IMR-90 (cell line): Measurements from ENCODE around the gene GAS6. TPM values are rescaled to one million over a fixed set of nuclear protein-coding genes. Genes with fewer than 3 reads are reported as not detected.

Experiments
- ATAC-seq: fragments of 200-7000 bp; cut with Tn5 transposase; 2 replicates; pipeline ENCODE4 v1.9.1; 2020; ENCODE audit warnings: low read depth, mild to moderate bottlenecking, moderate library complexity
- BruUV-seq: library from RNA; stranded (reverse); fragments of 400-500 nt; replicated peaks from 2 replicates; lab custom pipeline; 2021; lab: Mats Ljungman, UMichigan
- CTCF ChIA-PET: fragments of 300-600 bp; formaldehyde crosslinking; extraction: SDS; loops from one replicate; lab custom pipeline; 2021; ENCODE audit warnings: antibody characterized with exemption; lab: Yijun Ruan, JAX
- POLR2A ChIA-PET: fragments of 300-600 bp; sonication (Branson Sonifier 250); formaldehyde crosslinking; loops from one replicate; lab custom pipeline; 2022; ENCODE audit warnings: antibody characterized with exemption; ENCODE audit not compliant: unreplicated experiment; lab: Charles Lee
- DNase-seq: peaks from one replicate; pipeline ENCODE4 v3.0.0; 2013
- H2AFZ ChIP-seq: replicated peaks from 2 replicates; pipeline ENCODE3; 2013; ENCODE audit warnings: low read length, mild to moderate bottlenecking; ENCODE audit not compliant: poor library complexity
- H2AK5ac ChIP-seq: 2 replicates; pipeline ENCODE4 v1.6.1; 2013; ENCODE audit warnings: low read depth, low read length, inconsistent platforms
- H2AK9ac ChIP-seq: replicated peaks from 2 replicates; pipeline ENCODE3; 2013; ENCODE audit warnings: mild to moderate bottlenecking, low read depth, low read length, moderate library complexity; ENCODE audit not compliant: poor library complexity
- H2BK120ac ChIP-seq: 2 replicates; pipeline ENCODE4 v1.6.1; 2013; ENCODE audit warnings: low read depth, low read length, inconsistent platforms
- H2BK15ac ChIP-seq: 3 replicates; pipeline ENCODE4 v1.6.1; 2013; ENCODE audit warnings: low read depth, low read length, inconsistent platforms
- H2BK20ac ChIP-seq: 2 replicates; pipeline ENCODE4 v1.6.1; 2013; ENCODE audit warnings: low read depth, mild to moderate bottlenecking, inconsistent platforms, low read length, moderate library complexity
- H2BK5ac ChIP-seq: 2 replicates; pipeline ENCODE4 v1.6.1; 2013; ENCODE audit warnings: mild to moderate bottlenecking, low read depth, low read length, inconsistent platforms; ENCODE audit not compliant: poor library complexity, severe bottlenecking
- H3K14ac ChIP-seq: replicated peaks from 2 replicates; pipeline ENCODE4 v1.6.1; 2013; ENCODE audit warnings: low read depth, low read length, inconsistent platforms
- H3K18ac ChIP-seq: 2 replicates; pipeline ENCODE4 v1.6.1; 2013; ENCODE audit warnings: low read depth, low read length, control low read depth
- H3K23ac ChIP-seq: 2 replicates; pipeline ENCODE4 v1.6.1; 2013; ENCODE audit warnings: low read depth, low read length, inconsistent platforms
- H3K27ac ChIP-seq: 2 replicates; pipeline ENCODE4 v1.5.1; 2013; ENCODE audit warnings: mild to moderate bottlenecking, control low read depth, low read length; ENCODE audit not compliant: insufficient read depth
- H3K27me3 ChIP-seq: 2 replicates; pipeline ENCODE4 v1.6.1; 2013; ENCODE audit warnings: low read length; ENCODE audit not compliant: control insufficient read depth, insufficient read depth
- H3K36me3 ChIP-seq: 2 replicates; pipeline ENCODE4 v1.6.1; 2013; ENCODE audit warnings: low read length, mixed read lengths; ENCODE audit not compliant: control insufficient read depth, insufficient read depth
- H3K4ac ChIP-seq: 2 replicates; pipeline ENCODE4 v1.6.1; 2013; ENCODE audit warnings: low read depth, low read length, inconsistent platforms
- H3K4me1 ChIP-seq: 2 replicates; pipeline ENCODE4 v1.6.1; 2013; ENCODE audit warnings: low read length, mixed read lengths; ENCODE audit not compliant: control insufficient read depth, insufficient read depth
- H3K4me2 ChIP-seq: 2 replicates; pipeline ENCODE4 v1.6.1; 2013; ENCODE audit warnings: low read depth, mild to moderate bottlenecking, control low read depth, low read length, moderate library complexity
- H3K4me3 ChIP-seq: 2 replicates; pipeline ENCODE4 v1.5.1; 2013; ENCODE audit warnings: low read depth, mild to moderate bottlenecking, control low read depth, low read length, moderate library complexity; ENCODE audit not compliant: insufficient read depth
- H3K56ac ChIP-seq: 2 replicates; pipeline ENCODE4 v1.6.1; 2013; ENCODE audit warnings: low read length, inconsistent platforms; ENCODE audit not compliant: insufficient read depth; ENCODE audit errors: extremely low read depth
- H3K79me1 ChIP-seq, 2 experiments: 2 replicates each; pipeline ENCODE4 v1.6.1; 2013; ENCODE audit warnings: low read length in 2 of 2, inconsistent platforms in 1 of 2, low read depth in 1 of 2
- H3K9ac ChIP-seq: 2 replicates; pipeline ENCODE4 v1.6.1; 2013; ENCODE audit warnings: low read depth, low read length, control low read depth
- H3K9me1 ChIP-seq: 2 replicates; pipeline ENCODE4 v1.6.1; 2013; ENCODE audit warnings: low read length, inconsistent platforms; ENCODE audit not compliant: insufficient read depth
- H3K9me3 ChIP-seq: 2 replicates; pipeline ENCODE4 v1.6.1; 2013; ENCODE audit warnings: low read length; ENCODE audit not compliant: control insufficient read depth, insufficient read depth
- H4K20me1 ChIP-seq: 2 replicates; pipeline ENCODE4 v1.6.1; 2013; ENCODE audit warnings: low read length, inconsistent platforms; ENCODE audit not compliant: insufficient read depth
- H4K5ac ChIP-seq: 2 replicates; pipeline ENCODE4 v1.6.1; 2013; ENCODE audit warnings: mild to moderate bottlenecking, low read depth, low read length, control low read depth
- H4K8ac ChIP-seq, 2 experiments: 2 replicates each; pipeline ENCODE4 v1.6.1; 2013; ENCODE audit warnings: low read depth in 2 of 2, low read length in 2 of 2, control low read depth in 1 of 2, inconsistent platforms in 1 of 2
- H4K91ac ChIP-seq: 2 replicates; pipeline ENCODE4 v1.6.1; 2013; ENCODE audit warnings: low read depth, low read length, inconsistent platforms; ENCODE audit not compliant: insufficient read depth
- CEBPB ChIP-seq: IDR thresholded peaks from 2 replicates; pipeline ENCODE4 v1.6.1; 2012; ENCODE audit warnings: low read depth, low read length, improper control_type of control experiment
- CHD1 ChIP-seq: IDR thresholded peaks from 2 replicates; pipeline ENCODE4 v1.6.1; 2012; ENCODE audit warnings: low read depth, low read length, improper control_type of control experiment
- WGBS, 2 experiments: methylation state at CpG; one replicate each; pipeline versions ENCODE4 v1.1.5 to v1.1.7; 2013; ENCODE audit warnings: missing lambda C conversion rate in 2 of 2; ENCODE audit not compliant: insufficient read length in 1 of 2; ENCODE audit errors: extremely low coverage in 2 of 2; 5-methylcytosine and 5-hydroxymethylcytosine counted together
- dilution Hi-C: fragments of 300-500 bp; cut with HindIII; formaldehyde crosslinking; loops from one replicate; pipeline ENCODE4 v1.14.3; 2018; ENCODE audit warnings: low sequenced_read_pairs; ENCODE audit not compliant: unreplicated experiment
- in situ Hi-C: fragments of 300-500 bp; cut with MboI; formaldehyde crosslinking; loops from 3 replicates; pipeline ENCODE4 v1.14.3; 2019; ENCODE audit warnings: low sequenced_read_pairs, inconsistent platforms, mixed read lengths
- intact Hi-C: fragments of 100-400 bp; cut with micrococcal nuclease; formaldehyde crosslinking; loops from 2 replicates; pipeline ENCODE4 v1.10.0; 2022
- polyA plus RNA-seq, 3 experiments: library from polyadenylated mRNA; depleted of rRNA; stranded (reverse); fragments of >200 nt; gene quantifications; 2 replicates each; pipeline ENCODE4 v1.2.3, GENCODE V29; 2012; ENCODE audit warnings: low replicate concordance in 1 of 3
- total RNA-seq: library from RNA; depleted of rRNA; stranded (reverse); fragments of >200 nt; gene quantifications from 2 replicates; pipeline ENCODE4 v1.2.3, GENCODE V29; 2012

The GAS6 gene
- total and polyA plus RNA-seq, 2 of the 4 experiments (the other 2 are of a cell fraction): 220 to 823 TPM

DNA sequence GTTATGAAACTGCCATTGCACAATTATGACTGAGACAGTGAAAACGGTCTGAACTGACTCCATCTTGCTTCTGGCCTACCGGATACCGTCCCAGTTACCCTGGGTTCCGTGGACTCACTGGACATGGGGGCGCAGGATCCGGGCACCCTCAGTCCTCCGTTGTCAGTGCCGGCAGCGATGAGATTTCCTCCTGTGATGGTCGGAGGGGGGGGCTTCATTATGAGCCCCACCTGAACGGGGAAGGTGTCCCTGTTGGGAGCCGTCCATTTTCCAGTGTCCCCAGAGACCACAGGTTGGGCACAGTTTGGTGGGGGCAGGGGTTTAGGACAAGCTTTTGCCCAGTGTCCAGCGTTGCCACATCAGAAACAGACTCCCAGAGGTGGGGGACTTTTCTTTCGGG, 81.4 kb downstream of the GAS6 start:
- dilution Hi-C loops: no loop called here
- POLR2A ChIA-PET: no interaction called here
- H2BK20ac ChIP-seq: no peak overlapping the region

More for the DNA sequence above, 81.4 kb downstream of the GAS6 start:
- BruUV-seq: no TSS peak
- Histone ChIP-seq H4K91ac (no peak overlapping the region), H3K4ac (no peak overlapping the region), H4K20me1 (peaks cover 7% of the 10 kb centered on the region; the same call in 1 of the 2 replicates), H2AFZ (no peak overlapping the region), H3K14ac (no peak overlapping the region), H3K23ac (no peak overlapping the region), H3K9me1 (peaks cover 7% of the 10 kb centered on the region), H3K18ac (no peak overlapping the region), H3K9ac (no peak overlapping the region), H2BK120ac (no peak overlapping the region), H2AK9ac (no peak overlapping the region), H3K79me1 (peaks cover 0 to 5% of the 10 kb centered on the region in 2 experiments; a peak in 1 of 4 replicates), H4K8ac (no peak overlapping the region), H3K9me3 (peaks cover 7% of the 10 kb centered on the region), H2BK15ac (no peak overlapping the region), H4K5ac (no peak overlapping the region), H3K4me2 (no peak overlapping the region), H3K4me1 (peaks cover 3% of the 10 kb centered on the region; the same call in 1 of the 2 replicates), H3K27me3 (peaks cover 17% of the 10 kb centered on the region), H3K4me3 (no peak overlapping the region), H2AK5ac (no peak overlapping the region), H3K36me3 (no peaks in the 10 kb centered on the region), H3K56ac (no peak overlapping the region), H3K27ac (no peak overlapping the region), H2BK5ac (no peak overlapping the region)
- in situ Hi-C loops (no loop called here), intact Hi-C loops (no loop called here)
- CTCF ChIA-PET: no interaction called here
- 100% methylated on average over 1 of the region's 14 CpGs; no CpG with 5 or more reads in 1 of the 2 experiments for WGBS, 2 experiments
- TF ChIP-seq CEBPB: peak; percentile 45
- TF ChIP-seq CHD1: no peak
- no peak for DNase-seq
- no peak for ATAC-seq
